GM12878 (cell line): ENCODE data around the gene HSPB1. TPM values are rescaled to one million over a fixed set of nuclear protein-coding genes. Genes with fewer than 3 reads are reported as not detected.

Experiments
- ATAC-seq: fragments of 200-7000 bp; cut with Tn5 transposase; 3 replicates; pipeline ENCODE4 v1.9.1; 2020; ENCODE audit warnings: mild to moderate bottlenecking, moderate library complexity
- BruUV-seq: library from RNA; stranded (reverse); fragments of 400-500 nt; replicated peaks from 2 replicates; lab custom pipeline; 2021; lab: Mats Ljungman, UMichigan
- CTCF ChIA-PET: fragments of 300-600 bp; sonication (Branson Sonifier 250); formaldehyde crosslinking; extraction: SDS; loops from one replicate; lab custom pipeline; 2021; ENCODE audit warnings: inconsistent platforms; lab: Yijun Ruan, JAX
- POLR2A ChIA-PET: fragments of 350-600 bp; formaldehyde crosslinking; extraction: SDS; loops from one replicate; lab custom pipeline; 2021; ENCODE audit warnings: inconsistent platforms; lab: Charles Lee
- RAD21 ChIA-PET: fragments of 300-600 bp; sonication (Branson Sonifier 250); formaldehyde crosslinking; loops from one replicate; lab custom pipeline; 2023; ENCODE audit warnings: antibody characterized with exemption; ENCODE audit not compliant: unreplicated experiment; lab: Charles Lee
- SMC1A ChIA-PET: fragments of 300-600 bp; sonication (Branson Sonifier 250); formaldehyde crosslinking; loops from one replicate; lab custom pipeline; 2023; ENCODE audit not compliant: unreplicated experiment, uncharacterized antibody; lab: Charles Lee
- DNase-seq: peaks from one replicate; pipeline ENCODE4 v3.0.0-alpha.2; 2011; ENCODE audit warnings: low read depth, low spot score
- FAIRE-seq: peaks from 3 replicates; lab custom pipeline; 2011; peaks lifted over from hg19 to GRCh38; lab: Jason Lieb, UNC
- H2AFZ ChIP-seq: 2 replicates; pipeline ENCODE4 v1.6.0; 2011; ENCODE audit warnings: low read depth, low read length, control low read depth; ENCODE audit not compliant: control insufficient read depth
- H3K27ac ChIP-seq: 2 replicates; pipeline ENCODE4 v1.5.1; 2011; ENCODE audit warnings: control low read depth; ENCODE audit not compliant: control insufficient read depth, insufficient read depth
- H3K27me3 ChIP-seq, 2 experiments: replicated peaks in 1 of 2; 2 replicates each; pipeline versions ENCODE4 v1.6.0 to v1.6.1; 2011; ENCODE audit warnings: low read length in 1 of 2; ENCODE audit not compliant: control insufficient read depth in 2 of 2, insufficient read depth in 2 of 2
- H3K36me3 ChIP-seq, 2 experiments: 2 replicates each; pipeline ENCODE4 v1.5.1; 2011; ENCODE audit warnings: low read length in 1 of 2; ENCODE audit not compliant: control insufficient read depth in 2 of 2, insufficient read depth in 2 of 2
- H3K4me1 ChIP-seq: 2 replicates; pipeline ENCODE4 v1.6.1; 2011; ENCODE audit warnings: mild to moderate bottlenecking, low read length, moderate library complexity, mixed read lengths; ENCODE audit not compliant: control insufficient read depth, insufficient read depth
- H3K4me2 ChIP-seq: 2 replicates; pipeline ENCODE4 v1.6.0; 2011; ENCODE audit warnings: control low read depth; ENCODE audit not compliant: control insufficient read depth, insufficient read depth
- H3K4me3 ChIP-seq: fragments of 200-600 bp; sonication (generic); 2 replicates; pipeline ENCODE4 v1.5.1; 2016
- H3K79me2 ChIP-seq: 2 replicates; pipeline ENCODE4 v1.6.0; 2011; ENCODE audit warnings: low read length; ENCODE audit not compliant: control insufficient read depth, insufficient read depth
- H3K9ac ChIP-seq: 2 replicates; pipeline ENCODE4 v1.8.0; 2011; ENCODE audit warnings: low read length, control low read depth, mixed read lengths; ENCODE audit not compliant: control insufficient read depth, insufficient read depth
- H3K9me3 ChIP-seq: replicated peaks from 3 replicates; pipeline ENCODE4 v1.5.1; 2011; ENCODE audit warnings: mild to moderate bottlenecking, low read length; ENCODE audit not compliant: control insufficient read depth, insufficient read depth
- H4K20me1 ChIP-seq: 2 replicates; pipeline ENCODE4 v1.6.0; 2011; ENCODE audit not compliant: control insufficient read depth, insufficient read depth
- KAT2A ChIP-seq: conservative IDR thresholded peaks from 2 replicates; pipeline ENCODE4 v1.6.1; 2011; ENCODE audit warnings: low read depth, low read length; ENCODE audit not compliant: control insufficient read depth
- NR2C2 ChIP-seq: IDR thresholded peaks from 2 replicates; pipeline ENCODE4 v1.6.1; 2011; ENCODE audit warnings: borderline replicate concordance, low read depth; ENCODE audit not compliant: control insufficient read depth, insufficient read length
- NRF1 ChIP-seq: conservative IDR thresholded peaks from 2 replicates; pipeline ENCODE4 v1.6.1; 2011; ENCODE audit warnings: mild to moderate bottlenecking, low read depth, low read length, improper control_type of control experiment
- PML ChIP-seq: IDR thresholded peaks from 2 replicates; pipeline ENCODE4 v1.6.1; 2012; ENCODE audit warnings: low read length, inconsistent platforms
- POLR2A ChIP-seq: IDR thresholded peaks from 2 replicates; pipeline ENCODE4 v1.6.1; 2011; ENCODE audit warnings: low read depth, mild to moderate bottlenecking, low read length
- SMC3 ChIP-seq: IDR thresholded peaks from 2 replicates; pipeline ENCODE4 v1.6.1; 2011; ENCODE audit warnings: low read length, improper control_type of control experiment, borderline replicate concordance
- ZZZ3 ChIP-seq: IDR thresholded peaks from 2 replicates; pipeline ENCODE4 v1.6.1; 2011; ENCODE audit warnings: low read depth; ENCODE audit not compliant: control insufficient read depth, insufficient read length
- WGBS: methylation state at CpG from one replicate; pipeline ENCODE4 v1.1.6; 2016; ENCODE audit warnings: low lambda C conversion rate; ENCODE audit not compliant: insufficient replicate concordance, insufficient coverage; ENCODE audit errors: missing lambda C conversion rate; 5-methylcytosine and 5-hydroxymethylcytosine counted together
- in situ Hi-C: fragments of 300-500 bp; cut with MboI; formaldehyde crosslinking; loops from 9 replicates; pipeline ENCODE4 v1.14.3; 2018; ENCODE audit warnings: mixed read lengths
- intact Hi-C: fragments of 100-400 bp; cut with micrococcal nuclease; formaldehyde crosslinking; loops from one replicate; pipeline ENCODE4 v1.14.2; 2022; ENCODE audit not compliant: unreplicated experiment
- polyA plus RNA-seq, 11 experiments: library from polyadenylated mRNA; depleted of rRNA in 4 of 11; unstranded in 6 of 11; stranded (reverse) in 5 of 11; fragments of >200 nt; fragmentation: Nextera tagmentation in 4 of 11; fragmentation: Illumina TruSeq in 1 of 11; extraction: Ambion mirVana in 4 of 11; extraction: Trizol in 1 of 11; gene quantifications; 1 replicate in 1 of 11; 2 replicates in 10 of 11; pipeline versions ENCODE4 v1.2.1 to v1.2.3, GENCODE V29; 2011 to 2016; ENCODE audit warnings: inconsistent platforms in 2 of 11, missing spikeins in 2 of 11, low read depth in 1 of 11
- total RNA-seq, 4 experiments: library from RNA; depleted of rRNA in 3 of 4; stranded (reverse); fragments of >200 nt in 3 of 4; fragmentation: Illumina TruSeq in 1 of 4; extraction: Trizol in 1 of 4; gene quantifications; 2 replicates each; pipeline versions ENCODE4 v1.2.1 to v1.2.3, GENCODE V29; 2013 to 2021
- TF ChIP-seq, protein P1 (sequence below): fragments of 450-650 bp; IDR thresholded peaks from 2 replicates; pipeline ENCODE4 v1.6.1; 2018; ENCODE audit warnings: mild to moderate bottlenecking, low read depth, moderate library complexity; ENCODE audit not compliant: partially characterized antibody
- TF ChIP-seq, protein P2 (sequence below): fragments of 450-650 bp; IDR thresholded peaks from 2 replicates; pipeline ENCODE4 v1.6.1; 2016; ENCODE audit warnings: mild to moderate bottlenecking
- TF ChIP-seq, protein P3 (sequence below): fragments of 450-650 bp; formaldehyde crosslinking; IDR thresholded peaks from 2 replicates; pipeline ENCODE4 v1.4.0; 2022; ENCODE audit warnings: mild to moderate bottlenecking, moderate library complexity

Gene HSPB1
- total and polyA plus RNA-seq, 10 of the 15 experiments (the other 5 are each of a cell fraction or from before 2014, with no cell fraction given): 13.7 to 297 (median 62.0) TPM

DNA sequence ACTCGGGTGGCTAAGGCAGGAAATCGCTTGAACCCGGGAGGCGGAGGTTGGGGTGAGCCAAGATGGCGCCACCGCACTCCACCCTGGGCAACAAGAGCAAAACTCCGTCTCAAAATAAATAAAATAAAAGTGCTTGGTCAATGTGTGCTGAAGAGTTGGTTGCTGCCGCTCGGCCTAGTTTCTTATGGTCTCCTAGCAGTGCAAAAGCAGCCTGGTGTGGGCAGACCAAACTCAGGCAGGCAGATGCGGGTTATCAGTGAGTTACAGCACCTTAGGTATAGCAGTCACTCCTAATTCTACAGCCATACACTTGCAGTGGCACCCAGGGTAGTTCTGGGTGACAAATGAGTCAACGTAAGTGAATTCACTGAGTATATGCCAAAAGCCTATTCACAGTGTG is 22.6 kb downstream of the HSPB1 start:
- ATAC-seq (no peak), DNase-seq (no peak), FAIRE-seq (no peak)
- H3K27ac ChIP-seq: no peak overlapping the region
- peaks cover 7% of the 10 kb centered on the region for H3K79me2 ChIP-seq
- H3K9ac ChIP-seq: no peak overlapping the region
- 97% methylated on average over 11 of the region's 11 CpGs for WGBS
- H3K4me2 ChIP-seq: no peak overlapping the region
- no TSS peak for BruUV-seq
- no peak overlapping the region for H2AFZ ChIP-seq
- H4K20me1 ChIP-seq: peaks cover 4% of the 10 kb centered on the region
- ChIA-PET SMC1A (interaction anchor here (0.8 kb wide), 1 partner anchor 35 kb away, joined by 3 read pairs; no protein-coding TSS in a partner anchor), RAD21 (no interaction called here), POLR2A (no interaction called here), CTCF (no interaction called here)
- no peak overlapping the region for H3K4me3 ChIP-seq
- H3K36me3 ChIP-seq: peaks cover 11 to 34% of the 10 kb centered on the region in 2 experiments
- H3K4me1 ChIP-seq: peaks cover 2% of the 10 kb centered on the region
- no peaks in the 10 kb centered on the region for H3K27me3 ChIP-seq
- intact Hi-C loops: no loop called here
- no peaks in the 10 kb centered on the region for H3K9me3 ChIP-seq
- in situ Hi-C loops: no loop called here
- TF ChIP-seq NRF1 (no peak), POLR2A (0 out of 2 replicates have a peak, but pooled peaks have one; percentile 8)

- Histone ChIP-seq H3K4me1 (no peaks in the 10 kb centered on the region), H3K79me2 (peaks cover 11% of the 10 kb centered on the region)
- in situ Hi-C loops: no loop called here
- TF ChIP-seq, protein P1, sequence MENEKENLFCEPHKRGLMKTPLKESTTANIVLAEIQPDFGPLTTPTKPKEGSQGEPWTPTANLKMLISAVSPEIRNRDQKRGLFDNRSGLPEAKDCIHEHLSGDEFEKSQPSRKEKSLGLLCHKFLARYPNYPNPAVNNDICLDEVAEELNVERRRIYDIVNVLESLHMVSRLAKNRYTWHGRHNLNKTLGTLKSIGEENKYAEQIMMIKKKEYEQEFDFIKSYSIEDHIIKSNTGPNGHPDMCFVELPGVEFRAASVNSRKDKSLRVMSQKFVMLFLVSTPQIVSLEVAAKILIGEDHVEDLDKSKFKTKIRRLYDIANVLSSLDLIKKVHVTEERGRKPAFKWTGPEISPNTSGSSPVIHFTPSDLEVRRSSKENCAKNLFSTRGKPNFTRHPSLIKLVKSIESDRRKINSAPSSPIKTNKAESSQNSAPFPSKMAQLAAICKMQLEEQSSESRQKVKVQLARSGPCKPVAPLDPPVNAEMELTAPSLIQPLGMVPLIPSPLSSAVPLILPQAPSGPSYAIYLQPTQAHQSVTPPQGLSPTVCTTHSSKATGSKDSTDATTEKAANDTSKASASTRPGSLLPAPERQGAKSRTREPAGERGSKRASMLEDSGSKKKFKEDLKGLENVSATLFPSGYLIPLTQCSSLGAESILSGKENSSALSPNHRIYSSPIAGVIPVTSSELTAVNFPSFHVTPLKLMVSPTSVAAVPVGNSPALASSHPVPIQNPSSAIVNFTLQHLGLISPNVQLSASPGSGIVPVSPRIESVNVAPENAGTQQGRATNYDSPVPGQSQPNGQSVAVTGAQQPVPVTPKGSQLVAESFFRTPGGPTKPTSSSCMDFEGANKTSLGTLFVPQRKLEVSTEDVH: no peak
- TF ChIP-seq KAT2A: no peak
- TF ChIP-seq ZZZ3: no peak
- TF ChIP-seq, protein P2, sequence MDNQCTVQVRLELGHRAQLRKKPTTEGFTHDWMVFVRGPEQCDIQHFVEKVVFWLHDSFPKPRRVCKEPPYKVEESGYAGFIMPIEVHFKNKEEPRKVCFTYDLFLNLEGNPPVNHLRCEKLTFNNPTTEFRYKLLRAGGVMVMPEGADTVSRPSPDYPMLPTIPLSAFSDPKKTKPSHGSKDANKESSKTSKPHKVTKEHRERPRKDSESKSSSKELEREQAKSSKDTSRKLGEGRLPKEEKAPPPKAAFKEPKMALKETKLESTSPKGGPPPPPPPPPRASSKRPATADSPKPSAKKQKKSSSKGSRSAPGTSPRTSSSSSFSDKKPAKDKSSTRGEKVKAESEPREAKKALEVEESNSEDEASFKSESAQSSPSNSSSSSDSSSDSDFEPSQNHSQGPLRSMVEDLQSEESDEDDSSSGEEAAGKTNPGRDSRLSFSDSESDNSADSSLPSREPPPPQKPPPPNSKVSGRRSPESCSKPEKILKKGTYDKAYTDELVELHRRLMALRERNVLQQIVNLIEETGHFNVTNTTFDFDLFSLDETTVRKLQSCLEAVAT: no peak
- no peak for TF ChIP-seq SMC3
- TF ChIP-seq, protein P3, sequence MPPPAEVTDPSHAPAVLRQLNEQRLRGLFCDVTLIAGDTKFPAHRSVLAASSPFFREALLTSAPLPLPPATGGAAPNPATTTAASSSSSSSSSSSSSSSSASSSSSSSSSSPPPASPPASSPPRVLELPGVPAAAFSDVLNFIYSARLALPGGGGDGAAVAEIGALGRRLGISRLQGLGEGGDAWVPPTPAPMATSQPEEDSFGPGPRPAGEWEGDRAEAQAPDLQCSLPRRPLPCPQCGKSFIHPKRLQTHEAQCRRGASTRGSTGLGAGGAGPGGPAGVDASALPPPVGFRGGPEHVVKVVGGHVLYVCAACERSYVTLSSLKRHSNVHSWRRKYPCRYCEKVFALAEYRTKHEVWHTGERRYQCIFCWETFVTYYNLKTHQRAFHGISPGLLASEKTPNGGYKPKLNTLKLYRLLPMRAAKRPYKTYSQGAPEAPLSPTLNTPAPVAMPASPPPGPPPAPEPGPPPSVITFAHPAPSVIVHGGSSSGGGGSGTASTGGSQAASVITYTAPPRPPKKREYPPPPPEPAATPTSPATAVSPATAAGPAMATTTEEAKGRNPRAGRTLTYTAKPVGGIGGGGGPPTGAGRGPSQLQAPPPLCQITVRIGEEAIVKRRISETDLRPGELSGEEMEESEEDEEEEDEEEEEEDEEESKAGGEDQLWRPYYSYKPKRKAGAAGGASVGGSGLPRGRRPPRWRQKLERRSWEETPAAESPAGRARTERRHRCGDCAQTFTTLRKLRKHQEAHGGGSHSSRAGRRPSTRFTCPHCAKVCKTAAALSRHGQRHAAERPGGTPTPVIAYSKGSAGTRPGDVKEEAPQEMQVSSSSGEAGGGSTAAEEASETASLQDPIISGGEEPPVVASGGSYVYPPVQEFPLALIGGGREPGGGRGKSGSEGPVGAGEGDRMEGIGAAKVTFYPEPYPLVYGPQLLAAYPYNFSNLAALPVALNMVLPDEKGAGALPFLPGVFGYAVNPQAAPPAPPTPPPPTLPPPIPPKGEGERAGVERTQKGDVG (CRISPR knock-in tag): no peak
- TF ChIP-seq NR2C2: no peak
- no peak for TF ChIP-seq PML
Measured at GRCh38 chr7:76325811-76326210, 23.3 kb downstream of the HSPB1 start.

More at GRCh38 chr7:76325811-76326210, 23.3 kb downstream of the HSPB1 start:
- ATAC-seq (no peak), FAIRE-seq (no peak), DNase-seq (no peak)
- Histone ChIP-seq H3K36me3 (peaks cover 14 to 41% of the 10 kb centered on the region in 2 experiments), H3K4me2 (no peak overlapping the region), H2AFZ (no peak overlapping the region), H3K4me3 (no peak overlapping the region), H3K27ac (no peak overlapping the region), H4K20me1 (peaks cover 9% of the 10 kb centered on the region), H3K27me3 (no peaks in the 10 kb centered on the region), H3K9ac (no peak overlapping the region), H3K9me3 (no peaks in the 10 kb centered on the region)
- ChIA-PET RAD21 (no interaction called here), CTCF (no interaction called here), SMC1A (interaction anchor here (0.8 kb wide), 1 partner anchor 34 kb away, joined by 3 read pairs; no protein-coding TSS in a partner anchor), POLR2A (interaction anchor here (1.5 to 1.6 kb wide), 2 partner anchors 9 to 39 kb away, joined by 3 to 4 read pairs; no protein-coding TSS in a partner anchor)
- BruUV-seq: no TSS peak
- intact Hi-C loops: no loop called here
- WGBS: 89% methylated on average over 5 of the region's 5 CpGs
